ENCODE data around the gene NRSN1.
"Not testable (repeated sequence)": the region's sequence is repeated elsewhere in the genome, so short reads cannot be mapped to it uniquely, and the experiment has no call there.

The NRSN1 gene

GRCh38 chr6:24140591-24140990 lies 14.6 kb downstream of the NRSN1 start:
- no peak for TF ChIP-seq CTCF (IDR thresholded peaks at IDR 0.05; ENCODE audit: low read depth, low read length, missing control alignments)
- in situ Hi-C loops (cut with HindIII; ENCODE audit: low pct_ligation_motif_present, low sequenced_read_pairs): no loop called here
- no peak overlapping the region for H3K27ac ChIP-seq

GRCh38 chr6:24142733-24143132 lies 16.7 kb downstream of the NRSN1 start:
- H3K27ac ChIP-seq; H3K36me3 ChIP-seq (replicated peaks); H3K27me3 ChIP-seq (replicated peaks); H3K4me3 ChIP-seq (ENCODE audit: low read depth, low read length); DNase-seq; in situ Hi-C loops (cut with HindIII; ENCODE audit: low pct_ligation_motif_present, low sequenced_read_pairs): not testable (repeated sequence)

More at GRCh38 chr6:24140591-24140990, 14.6 kb downstream of the NRSN1 start:
- Histone ChIP-seq H3K36me3 (replicated peaks) (no peaks in the 10 kb centered on the region), H3K27me3 (replicated peaks) (no peaks in the 10 kb centered on the region), H3K4me3 (ENCODE audit: low read depth, low read length) (no peak overlapping the region)
- no peak for DNase-seq

GRCh38 chr6:24145690-24146131 lies 19.7 kb downstream of the NRSN1 start:
- no peak for DNase-seq
- Histone ChIP-seq H3K36me3 (replicated peaks) (no peaks in the 10 kb centered on the region), H3K27me3 (replicated peaks) (no peaks in the 10 kb centered on the region), H3K4me3 (ENCODE audit: low read depth, low read length) (no peak overlapping the region), H3K27ac (no peak overlapping the region)
- in situ Hi-C loops (cut with HindIII; ENCODE audit: low pct_ligation_motif_present, low sequenced_read_pairs): no loop called here
- TF ChIP-seq CTCF (IDR thresholded peaks at IDR 0.05; ENCODE audit: low read depth, low read length, missing control alignments): no peak

- H3K4me3 ChIP-seq (ENCODE audit: low read depth, low read length): no peak overlapping the region
- in situ Hi-C loops (cut with HindIII; ENCODE audit: low pct_ligation_motif_present, low sequenced_read_pairs): no loop called here
- no peaks in the 10 kb centered on the region for H3K27me3 ChIP-seq (replicated peaks)
- H3K27ac ChIP-seq: no peak overlapping the region
- TF ChIP-seq CTCF (IDR thresholded peaks at IDR 0.05; ENCODE audit: low read depth, low read length, missing control alignments): no peak
- no peaks in the 10 kb centered on the region for H3K36me3 ChIP-seq (replicated peaks)
- no peak for DNase-seq
Observed at GRCh38 chr6:24146871-24147270, 20.9 kb downstream of the NRSN1 start.

GRCh38 chr6:24147511-24148153 lies 21.6 kb downstream of the NRSN1 start:
- no peaks in the 10 kb centered on the region for H3K36me3 ChIP-seq (replicated peaks)
- no peak for TF ChIP-seq CTCF (IDR thresholded peaks at IDR 0.05; ENCODE audit: low read depth, low read length, missing control alignments)
- no peaks in the 10 kb centered on the region for H3K27me3 ChIP-seq (replicated peaks)
- in situ Hi-C loops (cut with HindIII; ENCODE audit: low pct_ligation_motif_present, low sequenced_read_pairs): no loop called here
- H3K27ac ChIP-seq: no peak overlapping the region
- H3K4me3 ChIP-seq (ENCODE audit: low read depth, low read length): no peak overlapping the region
- DNase-seq: no peak

- no peak for DNase-seq
- no peaks in the 10 kb centered on the region for H3K27me3 ChIP-seq (replicated peaks)
- no peak overlapping the region for H3K27ac ChIP-seq
- TF ChIP-seq CTCF (IDR thresholded peaks at IDR 0.05; ENCODE audit: low read depth, low read length, missing control alignments): no peak
- no peaks in the 10 kb centered on the region for H3K36me3 ChIP-seq (replicated peaks)
- in situ Hi-C loops (cut with HindIII; ENCODE audit: low pct_ligation_motif_present, low sequenced_read_pairs): no loop called here
- no peak overlapping the region for H3K4me3 ChIP-seq (ENCODE audit: low read depth, low read length)
Observed at GRCh38 chr6:24148154-24148570, 22.1 kb downstream of the NRSN1 start.

Measured in brain microvascular endothelial cell (primary cell).